HS-5 (cell line): ENCODE measurements around the gene FLACC1.

ENCODE experiments used
- DNase-seq: peaks from one replicate; pipeline ENCODE4 v3.0.0-alpha.2; 2012; ENCODE audit warnings: low read depth

Gene FLACC1

GRCh38 chr2:201276511-201276910 lies 80.6 kb downstream of the FLACC1 start:
- no peak for DNase-seq

- no peak for DNase-seq
Observed at GRCh38 chr2:201275990-201276389, 81.2 kb downstream of the FLACC1 start.

GRCh38 chr2:201275069-201275468 lies 82.1 kb downstream of the FLACC1 start:
- DNase-seq: no peak

- DNase-seq: no peak
Observed at GRCh38 chr2:201273330-201273983, 83.7 kb downstream of the FLACC1 start.

DNA sequence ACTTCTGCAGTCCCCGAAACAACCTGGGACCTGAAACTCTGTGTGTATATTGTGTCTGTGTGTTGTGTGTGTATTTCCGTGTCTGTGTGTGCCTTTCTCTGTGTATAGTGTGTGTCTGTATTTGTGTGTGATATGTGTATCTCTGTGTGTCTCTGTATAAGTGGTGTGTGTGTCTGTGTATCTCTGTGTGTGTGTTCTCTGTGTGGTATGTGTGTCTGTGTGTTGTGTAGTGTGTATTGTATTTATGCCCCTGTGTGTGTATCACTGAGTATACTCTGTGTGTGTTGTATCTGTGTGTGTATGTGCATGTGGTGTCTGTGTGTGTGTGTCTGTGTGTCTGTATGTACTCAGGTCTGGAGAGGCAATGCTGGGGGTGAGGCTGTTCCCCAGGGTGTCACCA lies 85.2 kb downstream of the FLACC1 start:
- no peak for DNase-seq

DNA sequence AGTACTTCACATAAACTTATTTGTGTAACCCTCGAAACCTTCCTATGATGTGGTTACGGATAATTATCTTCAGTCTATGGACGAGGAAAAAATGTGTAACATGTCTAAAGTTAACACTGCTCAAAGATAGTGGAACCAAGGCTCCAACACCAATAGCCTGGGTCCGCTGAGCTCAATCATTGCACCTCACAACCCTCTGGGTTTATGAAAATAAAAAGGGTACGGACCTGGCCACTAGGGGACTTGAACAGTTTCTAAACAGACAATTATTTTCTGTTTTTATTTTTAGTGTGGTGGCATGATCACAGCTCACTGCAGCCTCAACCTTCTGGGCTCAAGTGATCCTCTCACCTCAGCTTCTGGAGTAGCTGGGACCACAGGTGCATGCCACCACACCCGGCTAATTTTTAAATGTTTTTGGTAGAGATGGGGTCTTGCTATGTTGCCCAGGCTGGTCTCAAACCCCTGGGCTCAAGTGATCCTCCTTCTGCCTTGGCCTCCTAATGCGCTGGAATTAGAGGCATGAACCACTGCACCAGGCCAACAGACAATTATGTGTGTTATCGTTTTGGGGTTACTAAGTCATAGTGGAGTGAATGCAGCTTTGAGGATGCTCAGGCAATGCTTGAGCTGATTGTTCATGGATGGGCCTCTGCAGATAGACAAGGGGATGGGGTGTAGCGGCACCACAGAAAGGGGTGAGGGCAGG lies 86.7 kb downstream of the FLACC1 start:
- no peak for DNase-seq

- DNase-seq: no peak
Observed at GRCh38 chr2:201269764-201270163, 87.4 kb downstream of the FLACC1 start.

GRCh38 chr2:201267278-201268030 lies 89.7 kb downstream of the FLACC1 start:
- no peak for DNase-seq

GRCh38 chr2:201266629-201267028 lies 90.5 kb downstream of the FLACC1 start:
- no peak for DNase-seq

GRCh38 chr2:201264472-201265173 lies 92.5 kb downstream of the FLACC1 start:
- no peak for DNase-seq

DNA sequence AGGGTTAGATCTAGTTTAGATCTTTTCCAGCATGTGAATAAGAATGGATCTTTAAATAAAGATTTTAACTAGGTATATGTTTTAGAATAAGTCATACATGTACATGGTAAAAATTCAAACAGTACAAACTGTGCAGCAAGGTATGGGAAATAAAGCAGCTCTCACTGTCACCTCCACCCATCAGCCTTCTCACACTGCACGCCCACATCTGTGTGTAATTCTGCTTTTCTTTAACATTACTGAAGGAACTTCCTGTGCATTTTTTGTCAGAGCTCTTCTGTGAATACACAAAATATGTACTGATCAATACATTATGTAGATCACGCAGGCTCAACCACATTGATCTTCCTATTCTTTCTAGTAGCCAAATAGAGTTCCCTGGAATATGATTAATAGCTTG lies 93.4 kb downstream of the FLACC1 start:
- DNase-seq: no peak

DNA sequence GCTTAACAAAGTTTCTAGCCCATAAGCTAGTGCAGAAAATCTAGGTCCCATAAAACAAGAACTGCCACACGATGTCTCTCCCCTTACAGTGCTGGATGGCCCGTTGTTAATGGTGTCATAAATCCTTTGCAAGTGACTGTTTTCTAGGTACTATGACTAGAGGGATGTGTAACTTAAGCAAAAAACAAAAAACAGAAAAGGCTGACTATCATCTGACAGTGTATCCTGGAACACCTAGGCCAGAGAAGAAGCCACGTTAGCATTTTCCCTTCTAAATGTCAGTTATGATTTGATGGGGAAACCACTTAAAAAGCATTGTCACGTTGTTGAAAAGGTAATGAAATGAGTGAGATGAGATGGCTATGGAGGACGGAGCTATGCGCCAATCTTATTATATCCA lies 94.4 kb downstream of the FLACC1 start:
- DNase-seq: no peak

DNA sequence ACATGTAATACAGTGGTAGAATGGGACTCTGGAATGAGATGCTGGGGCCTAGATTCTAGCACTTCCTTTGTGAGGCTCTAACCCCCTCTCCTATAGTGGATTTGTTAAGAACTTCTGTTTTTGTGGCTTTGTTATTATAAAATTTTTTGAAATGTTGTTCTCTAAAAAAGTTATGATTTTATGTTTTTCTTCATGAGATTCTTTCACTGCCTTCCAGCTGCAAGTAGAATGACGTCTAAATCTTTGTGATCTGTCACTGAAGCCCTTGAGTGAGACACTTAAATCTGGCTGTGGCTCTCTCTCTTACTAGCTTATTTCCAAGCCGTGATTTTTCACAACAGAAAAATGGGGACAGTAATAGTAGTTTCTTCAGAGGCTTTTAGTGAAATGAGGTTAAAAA lies 95.2 kb downstream of the FLACC1 start:
- no peak for DNase-seq

GRCh38 chr2:201261471-201261870 lies 95.7 kb downstream of the FLACC1 start:
- no peak for DNase-seq

- DNase-seq: peak; percentile 52
Observed at GRCh38 chr2:201260302-201260800, 96.8 kb downstream of the FLACC1 start, which contains the start of gene CASP8. Gene CASP8, plus strand, starts transcription at chr2:201260536. Its CDS starts 5,951 bp downstream, at chr2:201266487.

- DNase-seq: no peak
Observed at GRCh38 chr2:201258666-201259615, 98.2 kb downstream of the FLACC1 start.

GRCh38 chr2:201257956-201258665 lies 99.0 kb downstream of the FLACC1 start:
- peak; percentile 73 for DNase-seq

- DNase-seq: no peak
Observed at GRCh38 chr2:201257381-201257955, 99.7 kb downstream of the FLACC1 start.

GRCh38 chr2:201256082-201256481 lies 101.1 kb downstream of the FLACC1 start:
- no peak for DNase-seq
